Stomach (tissue), 9 donors: ENCODE results near the gene KIAA1671. TPM values are rescaled to one million over a fixed set of nuclear protein-coding genes. Genes with fewer than 3 reads are reported as not detected.

Experiments used
- DNase-seq, 2 donors: peaks; one replicate each; pipeline versions ENCODE4 v3.0.0 to v3.0.0-alpha.2; 2013 to 2019
- H3K27ac ChIP-seq, 5 donors: fragments of 200-600 bp in 4 of 5; sonication (generic) in 4 of 5; one replicate each; pipeline ENCODE4 v1.5.1; 2013 to 2019; ENCODE audit warnings: mild to moderate bottlenecking in 1 of 5, moderate library complexity in 1 of 5
- H3K27me3 ChIP-seq, 3 donors: fragments of 200-600 bp; sonication (generic); one replicate each; pipeline ENCODE4 v1.5.1; 2017 to 2019; ENCODE audit warnings: mixed run types in 1 of 3
- H3K36me3 ChIP-seq, 4 donors: fragments of 200-600 bp; sonication (generic); 1 replicate in 3 of 4; 2 replicates in 1 of 4; pipeline ENCODE4 v1.5.1; 2016 to 2019
- H3K4me1 ChIP-seq, 4 donors: fragments of 200-600 bp; sonication (generic); one replicate each; pipeline ENCODE4 v1.5.1; 2016 to 2019
- H3K4me3 ChIP-seq, 4 donors: fragments of 200-600 bp; sonication (generic) in 3 of 4; one replicate each; pipeline ENCODE4 v1.5.1; 2016 to 2019; ENCODE audit warnings: mild to moderate bottlenecking in 1 of 4
- H3K9me3 ChIP-seq, 4 donors: fragments of 200-600 bp; sonication (generic); one replicate each; pipeline ENCODE4 v1.5.1; 2016 to 2019
- EP300 ChIP-seq: sonication (generic); formaldehyde crosslinking; IDR thresholded peaks from one replicate; pipeline ENCODE4 v1.6.1; 2017; ENCODE audit warnings: antibody characterized with exemption
- POLR2A ChIP-seq, 4 donors: fragments of 450-650 bp; IDR thresholded peaks; one replicate each; pipeline ENCODE4 v1.6.1; 2016; ENCODE audit warnings: antibody characterized with exemption in 4 of 4, control low read depth in 2 of 4, mild to moderate bottlenecking in 1 of 4, moderate library complexity in 1 of 4
- POLR2AphosphoS5 ChIP-seq, 3 donors: sonication (generic); formaldehyde crosslinking; IDR thresholded peaks; one replicate each; pipeline ENCODE4 v1.6.1; 2016; ENCODE audit warnings: antibody characterized with exemption in 3 of 3
- WGBS, 5 donors: extraction: QIAGEN DNeasy Blood & Tissue Kit in 3 of 5; methylation state at CpG; one replicate each; pipeline versions ENCODE4 v1.1.5 to v1.1.7; 2013 to 2018; 5-methylcytosine and 5-hydroxymethylcytosine counted together
- intact Hi-C: fragments of 100-400 bp; cut with DNase I; formaldehyde crosslinking; loops from one replicate; pipeline ENCODE4 v1.15.1; 2023; ENCODE audit warnings: low total_unique reads
- polyA plus RNA-seq, 3 donors: library from polyadenylated mRNA; stranded (reverse); fragments of 200-250 nt; gene quantifications; one replicate each; pipeline ENCODE4 v1.2.3, GENCODE V29; 2013
- total RNA-seq, 5 donors: library from RNA; depleted of rRNA; stranded (reverse); fragments of >200 nt; gene quantifications; one replicate each; pipeline versions ENCODE4 v1.1.0 to v1.2.3, GENCODE V29; 2014 to 2016
- TF ChIP-seq, protein P1 (sequence below), 7 experiments: fragments of 450-650 bp in 4 of 7; fragments of 200-600 bp in 3 of 7; sonication (generic) in 3 of 7; IDR thresholded peaks; one replicate each; pipeline ENCODE4 v1.5.1; 2016 to 2019; ENCODE audit warnings: antibody characterized with exemption in 7 of 7, control low read depth in 2 of 7, mild to moderate bottlenecking in 1 of 7
- donor health status: healthy with polysubstance abuse.
- donor health status: Bipolar disorder and iron deficiency.
- donor health status: healthy.

Gene KIAA1671
- total and polyA plus RNA-seq, 8 donors, result 5.7 to 80.5 (median 32.5) TPM

DNA sequence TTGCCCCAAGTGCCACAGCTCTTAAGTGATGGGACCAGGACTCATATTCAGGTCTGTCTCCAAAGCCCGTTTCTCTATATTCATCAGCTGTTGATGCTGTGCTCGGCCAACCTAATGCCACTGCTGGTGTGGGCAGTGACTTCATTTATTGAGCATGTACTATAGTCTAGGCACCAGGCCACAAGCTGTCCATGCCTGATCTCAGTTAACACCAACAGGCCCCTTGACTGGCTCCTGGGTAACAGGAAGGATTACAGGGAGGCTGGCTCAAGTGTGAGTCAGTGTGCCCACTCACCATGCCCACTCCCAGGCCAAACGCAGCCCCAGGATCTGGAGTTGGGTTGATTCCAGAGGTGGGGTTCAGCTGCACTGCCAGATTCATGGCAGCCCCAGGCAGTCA lies 258.3 kb downstream of the KIAA1671 start:
- H3K4me1 ChIP-seq, result no peaks in the 10 kb centered on the region
- intact Hi-C loops, result no loop called here
- TF ChIP-seq POLR2AphosphoS5 (IDR thresholded peaks at IDR 0.05), result no peak
- no peak for TF ChIP-seq POLR2A (IDR thresholded peaks at IDR 0.05)
- no peak for TF ChIP-seq EP300
- TF ChIP-seq, protein P1, sequence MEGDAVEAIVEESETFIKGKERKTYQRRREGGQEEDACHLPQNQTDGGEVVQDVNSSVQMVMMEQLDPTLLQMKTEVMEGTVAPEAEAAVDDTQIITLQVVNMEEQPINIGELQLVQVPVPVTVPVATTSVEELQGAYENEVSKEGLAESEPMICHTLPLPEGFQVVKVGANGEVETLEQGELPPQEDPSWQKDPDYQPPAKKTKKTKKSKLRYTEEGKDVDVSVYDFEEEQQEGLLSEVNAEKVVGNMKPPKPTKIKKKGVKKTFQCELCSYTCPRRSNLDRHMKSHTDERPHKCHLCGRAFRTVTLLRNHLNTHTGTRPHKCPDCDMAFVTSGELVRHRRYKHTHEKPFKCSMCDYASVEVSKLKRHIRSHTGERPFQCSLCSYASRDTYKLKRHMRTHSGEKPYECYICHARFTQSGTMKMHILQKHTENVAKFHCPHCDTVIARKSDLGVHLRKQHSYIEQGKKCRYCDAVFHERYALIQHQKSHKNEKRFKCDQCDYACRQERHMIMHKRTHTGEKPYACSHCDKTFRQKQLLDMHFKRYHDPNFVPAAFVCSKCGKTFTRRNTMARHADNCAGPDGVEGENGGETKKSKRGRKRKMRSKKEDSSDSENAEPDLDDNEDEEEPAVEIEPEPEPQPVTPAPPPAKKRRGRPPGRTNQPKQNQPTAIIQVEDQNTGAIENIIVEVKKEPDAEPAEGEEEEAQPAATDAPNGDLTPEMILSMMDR (IDR thresholded peaks at IDR 0.05), result no peak
- H3K36me3 ChIP-seq, result no peaks in the 10 kb centered on the region
- WGBS, 5 donors, result 75 to 93% (median 86%) methylated on average over 3 of the region's 3 CpGs
- H3K9me3 ChIP-seq, result peaks cover 0 to 15% (median 6%) of the 10 kb centered on the region in 4 donors
- no peak overlapping the region for H3K4me3 ChIP-seq
- no peak for DNase-seq
- no peaks in the 10 kb centered on the region for H3K27me3 ChIP-seq
- H3K27ac ChIP-seq, result no peak overlapping the region

DNA sequence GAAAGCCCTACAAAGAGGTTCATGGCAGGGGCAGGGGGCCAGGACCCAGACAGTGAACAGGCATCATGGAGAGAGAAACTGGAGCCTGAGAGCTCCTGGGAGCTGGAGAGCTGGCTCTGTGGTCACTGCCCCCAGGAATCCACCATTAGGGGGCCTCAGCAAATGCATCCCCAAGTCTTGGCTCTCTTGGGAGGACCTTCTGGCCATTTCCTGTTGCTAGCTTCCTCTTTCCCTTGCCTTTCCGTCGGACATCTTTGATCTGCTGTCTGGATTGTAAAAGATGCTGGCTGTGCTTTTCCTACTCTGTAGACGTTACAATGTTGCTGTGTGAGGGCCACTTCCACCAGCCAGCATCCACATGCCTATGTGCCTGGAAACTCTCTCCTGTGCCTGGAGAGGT lies 259.8 kb downstream of the KIAA1671 start:
- no peak for TF ChIP-seq POLR2A (IDR thresholded peaks at IDR 0.05)
- TF ChIP-seq POLR2AphosphoS5 (IDR thresholded peaks at IDR 0.05), result no peak
- no peak for TF ChIP-seq EP300
- TF ChIP-seq, protein P1 (IDR thresholded peaks at IDR 0.05), result no peak
- no peak overlapping the region for H3K27ac ChIP-seq
- intact Hi-C loops, result no loop called here
- DNase-seq, result no peak
- H3K36me3 ChIP-seq, result no peaks in the 10 kb centered on the region
- H3K27me3 ChIP-seq, result no peaks in the 10 kb centered on the region
- peaks cover 0 to 15% (median 6%) of the 10 kb centered on the region in 4 donors for H3K9me3 ChIP-seq
- H3K4me1 ChIP-seq, result no peaks in the 10 kb centered on the region
- WGBS, 5 donors, result 46 to 68% (median 63%) methylated on average over 3 of the region's 3 CpGs
- no peak overlapping the region for H3K4me3 ChIP-seq

DNA sequence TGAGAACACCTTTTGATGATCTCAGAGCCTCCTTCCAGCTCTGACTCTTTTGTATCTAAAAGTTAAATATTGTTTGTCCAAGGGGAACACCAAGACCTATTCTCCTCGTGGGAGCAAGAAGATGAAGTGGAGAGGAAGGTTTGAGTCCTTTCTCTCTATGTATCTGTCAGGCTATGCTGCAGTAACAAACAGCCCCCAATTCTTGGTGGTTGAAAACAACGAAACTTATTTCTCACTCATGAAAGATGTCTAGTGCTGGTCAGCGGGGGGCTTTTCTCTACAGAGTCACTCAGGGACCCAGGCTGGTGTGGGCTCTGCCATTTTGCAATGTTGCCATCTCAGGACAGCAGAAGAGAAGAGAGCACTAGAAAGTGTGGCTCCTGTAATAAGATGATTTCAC lies 260.7 kb downstream of the KIAA1671 start:
- Histone ChIP-seq H3K4me1 (no peaks in the 10 kb centered on the region), H3K36me3 (no peaks in the 10 kb centered on the region), H3K27ac (no peak overlapping the region), H3K4me3 (no peak overlapping the region), H3K9me3 (peaks cover 0 to 15% (median 6%) of the 10 kb centered on the region in 4 donors), H3K27me3 (no peaks in the 10 kb centered on the region)
- 71 to 85% (median 75%) methylated on average over 3 of the region's 3 CpGs for WGBS, 5 donors
- TF ChIP-seq, protein P1 (IDR thresholded peaks at IDR 0.05), result no peak
- TF ChIP-seq EP300 (no peak), POLR2AphosphoS5 (IDR thresholded peaks at IDR 0.05) (no peak), POLR2A (IDR thresholded peaks at IDR 0.05) (no peak)
- DNase-seq, result no peak
- intact Hi-C loops, result no loop called here

DNA sequence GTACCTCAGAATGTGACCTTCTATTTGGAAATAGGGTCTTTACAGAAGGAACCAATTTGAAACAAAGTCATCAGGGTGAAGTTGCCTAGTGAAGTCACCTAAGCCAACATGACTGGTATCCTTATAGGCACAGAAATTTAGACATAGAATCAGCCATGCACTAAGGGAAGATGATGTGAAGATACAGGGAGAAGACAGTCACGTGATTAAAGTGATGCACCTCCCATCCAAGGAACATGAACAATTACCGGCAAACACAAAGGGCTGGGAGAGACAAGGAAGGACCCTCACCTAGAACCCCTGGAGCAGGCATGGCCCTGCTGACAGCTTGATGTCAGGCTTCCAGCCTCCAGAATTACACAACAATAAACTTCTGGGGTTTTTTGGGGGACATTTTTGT lies 263.7 kb downstream of the KIAA1671 start:
- H3K27me3 ChIP-seq, result peaks cover 0 to 19% (median 3%) of the 10 kb centered on the region in 3 donors
- H3K36me3 ChIP-seq, result no peaks in the 10 kb centered on the region
- WGBS, 5 donors, result 70 to 95% (median 84%) methylated on average over 2 of the region's 2 CpGs
- DNase-seq, result no peak
- H3K4me3 ChIP-seq, result no peak overlapping the region
- intact Hi-C loops, result no loop called here
- H3K27ac ChIP-seq, result no peak overlapping the region
- H3K4me1 ChIP-seq, result no peaks in the 10 kb centered on the region
- H3K9me3 ChIP-seq, result peaks cover 0 to 15% (median 6%) of the 10 kb centered on the region in 4 donors
- TF ChIP-seq, protein P1 (IDR thresholded peaks at IDR 0.05), result no peak
- no peak for TF ChIP-seq POLR2A (IDR thresholded peaks at IDR 0.05)
- no peak for TF ChIP-seq EP300
- no peak for TF ChIP-seq POLR2AphosphoS5 (IDR thresholded peaks at IDR 0.05)
